PC-3 (cell line): Measurements from ENCODE around the gene TEKT3. TPM values are rescaled to one million over a fixed set of nuclear protein-coding genes. Genes with fewer than 3 reads are reported as not detected.

Source experiments
- ATAC-seq: fragments of 200-7000 bp; cut with Tn5 transposase; 2 replicates; pipeline ENCODE4 v1.9.1; 2020; ENCODE audit warnings: mild to moderate bottlenecking, moderate library complexity
- BruUV-seq: library from RNA; stranded (reverse); fragments of 400-500 nt; replicated peaks from 2 replicates; lab custom pipeline; 2021; lab: Mats Ljungman, UMichigan
- CTCF ChIA-PET: fragments of 300-600 bp; sonication (Branson Sonifier 250); formaldehyde crosslinking; loops from one replicate; lab custom pipeline; 2022; ENCODE audit warnings: antibody characterized with exemption; lab: Charles Lee
- POLR2A ChIA-PET: fragments of 300-600 bp; sonication (Branson Sonifier 250); formaldehyde crosslinking; loops from one replicate; lab custom pipeline; 2022; ENCODE audit warnings: antibody characterized with exemption; ENCODE audit not compliant: unreplicated experiment; lab: Charles Lee
- DNase-seq: peaks from one replicate; pipeline ENCODE4 v3.0.0-alpha.2; 2015
- H2AFZ ChIP-seq: fragments of 300-600 bp; sonication (generic); 2 replicates; pipeline ENCODE4 v1.6.0; 2016; ENCODE audit warnings: antibody characterized with exemption, low read length
- H3F3A ChIP-seq: fragments of 300-600 bp; sonication (generic); one replicate; pipeline ENCODE4 v1.6.0; 2017; ENCODE audit warnings: antibody characterized with exemption, low read length, control low read depth, mild to moderate bottlenecking; ENCODE audit not compliant: unreplicated experiment
- H3K27ac ChIP-seq: fragments of 300-600 bp; sonication (generic); 2 replicates; pipeline ENCODE4 v1.5.1; 2016; ENCODE audit warnings: mild to moderate bottlenecking, low read length
- H3K27me3 ChIP-seq: fragments of 300-600 bp; sonication (generic); 2 replicates; pipeline ENCODE4 v1.6.1; 2016; ENCODE audit warnings: low read length, mixed read lengths
- H3K36me3 ChIP-seq: fragments of 300-600 bp; sonication (generic); 2 replicates; pipeline ENCODE4 v1.6.1; 2016; ENCODE audit warnings: low read depth, mixed run types, low read length, mixed read lengths
- H3K4me1 ChIP-seq: fragments of 300-600 bp; sonication (generic); 2 replicates; pipeline ENCODE4 v1.5.1; 2016; ENCODE audit warnings: low read length; ENCODE audit not compliant: insufficient read depth
- H3K4me2 ChIP-seq: fragments of 300-600 bp; sonication (generic); 2 replicates; pipeline ENCODE4 v1.6.0; 2016; ENCODE audit warnings: low read length
- H3K4me3 ChIP-seq: fragments of 300-600 bp; sonication (generic); 2 replicates; pipeline ENCODE4 v1.5.1; 2016; ENCODE audit warnings: mild to moderate bottlenecking, low read length, mixed read lengths
- H3K79me2 ChIP-seq: fragments of 300-600 bp; sonication (generic); 2 replicates; pipeline ENCODE4 v1.6.1; 2017; ENCODE audit warnings: low read length, mixed read lengths
- H3K9ac ChIP-seq: fragments of 300-600 bp; sonication (generic); 2 replicates; pipeline ENCODE4 v1.6.0; 2016; ENCODE audit warnings: mild to moderate bottlenecking, low read length
- H3K9me2 ChIP-seq: fragments of 300-600 bp; sonication (generic); replicated peaks from 2 replicates; pipeline ENCODE4 v1.6.1; 2016; ENCODE audit warnings: mixed run types, low read length, mixed read lengths
- H3K9me3 ChIP-seq: fragments of 300-600 bp; sonication (generic); 2 replicates; pipeline ENCODE4 v1.6.1; 2016; ENCODE audit warnings: low read length, mixed read lengths
- H4K20me1 ChIP-seq: fragments of 300-600 bp; sonication (generic); 2 replicates; pipeline ENCODE4 v1.6.1; 2016; ENCODE audit warnings: low read length, mixed read lengths
- CTCF ChIP-seq: fragments of 300-600 bp; sonication (generic); conservative IDR thresholded peaks from 2 replicates; pipeline ENCODE4 v1.5.1; 2017; ENCODE audit warnings: antibody characterized with exemption, low read depth, mild to moderate bottlenecking, low read length
- EZH2 ChIP-seq: fragments of 300-600 bp; sonication (generic); IDR thresholded peaks from one replicate; pipeline ENCODE4 v1.6.1; 2017; ENCODE audit warnings: antibody characterized with exemption, mild to moderate bottlenecking, low read length; ENCODE audit not compliant: unreplicated experiment
- EZH2phosphoT487 ChIP-seq: fragments of 300-600 bp; sonication (generic); IDR thresholded peaks from 2 replicates; pipeline ENCODE4 v1.6.1; 2018; ENCODE audit warnings: mild to moderate bottlenecking, antibody characterized with exemption, low read length, borderline replicate concordance
- intact Hi-C: fragments of 100-400 bp; cut with micrococcal nuclease; formaldehyde crosslinking; loops from 2 replicates; pipeline ENCODE4 v1.9.0; 2023
- total RNA-seq: library from RNA; depleted of rRNA; stranded (reverse); fragments of >200 nt; gene quantifications from 2 replicates; pipeline ENCODE4 v1.2.3, GENCODE V29; 2014

The TEKT3 gene
- total RNA-seq, 1 experiment from 2014 or later = not detected

GRCh38 chr17:15309236-15309635 lies 32.2 kb downstream of the TEKT3 start:
- H4K20me1 ChIP-seq = no peaks in the 10 kb centered on the region
- H3K4me2 ChIP-seq = no peak overlapping the region
- BruUV-seq = no TSS peak
- no peaks in the 10 kb centered on the region for H3K36me3 ChIP-seq
- no peaks in the 10 kb centered on the region for H3F3A ChIP-seq
- ChIA-PET CTCF (no interaction called here), POLR2A (no interaction called here)
- no peaks in the 10 kb centered on the region for H3K79me2 ChIP-seq
- H3K27ac ChIP-seq = no peak overlapping the region
- no peaks in the 10 kb centered on the region for H3K27me3 ChIP-seq
- H3K9ac ChIP-seq = no peak overlapping the region
- H2AFZ ChIP-seq = no peak overlapping the region
- peaks cover 8% of the 10 kb centered on the region for H3K4me1 ChIP-seq
- DNase-seq (no peak), ATAC-seq (no peak)
- H3K9me3 ChIP-seq = no peaks in the 10 kb centered on the region
- no peak for TF ChIP-seq CTCF
- TF ChIP-seq EZH2 = no peak
- TF ChIP-seq EZH2phosphoT487 = no peak
- peaks cover 3% of the 10 kb centered on the region; the same call in 1 of the 2 replicates for H3K9me2 ChIP-seq
- H3K4me3 ChIP-seq = no peak overlapping the region
- intact Hi-C loops = no loop called here

GRCh38 chr17:15308758-15309157 lies 32.6 kb downstream of the TEKT3 start:
- no peak overlapping the region for H3K27ac ChIP-seq
- no peaks in the 10 kb centered on the region for H4K20me1 ChIP-seq
- no peak overlapping the region for H3K9ac ChIP-seq
- H3K9me2 ChIP-seq = peaks cover 3% of the 10 kb centered on the region; the same call in 1 of the 2 replicates
- ATAC-seq = no peak
- no peaks in the 10 kb centered on the region for H3K27me3 ChIP-seq
- no peak overlapping the region for H3K4me2 ChIP-seq
- no peak overlapping the region for H2AFZ ChIP-seq
- POLR2A ChIA-PET = no interaction called here
- peaks cover 10% of the 10 kb centered on the region for H3K4me1 ChIP-seq
- H3K9me3 ChIP-seq = no peaks in the 10 kb centered on the region
- CTCF ChIA-PET = no interaction called here
- DNase-seq = no peak
- no peak for TF ChIP-seq EZH2phosphoT487
- no peak for TF ChIP-seq CTCF
- no peak for TF ChIP-seq EZH2
- H3K4me3 ChIP-seq = no peak overlapping the region
- no peaks in the 10 kb centered on the region for H3F3A ChIP-seq
- intact Hi-C loops = no loop called here
- BruUV-seq = no TSS peak
- H3K79me2 ChIP-seq = no peaks in the 10 kb centered on the region
- no peaks in the 10 kb centered on the region for H3K36me3 ChIP-seq

GRCh38 chr17:15307710-15308111 lies 33.7 kb downstream of the TEKT3 start:
- H3K4me2 ChIP-seq = no peak overlapping the region
- CTCF ChIA-PET = no interaction called here

More at GRCh38 chr17:15307710-15308111, 33.7 kb downstream of the TEKT3 start:
- TF ChIP-seq EZH2 = no peak
- TF ChIP-seq CTCF = no peak
- no peak for TF ChIP-seq EZH2phosphoT487
- Histone ChIP-seq H3K9ac (no peak overlapping the region), H3K4me1 (peaks cover 21% of the 10 kb centered on the region), H3K9me2 (peaks cover 3% of the 10 kb centered on the region; the same call in 1 of the 2 replicates), H3F3A (no peaks in the 10 kb centered on the region), H3K27me3 (no peaks in the 10 kb centered on the region), H3K4me3 (no peak overlapping the region), H3K79me2 (no peaks in the 10 kb centered on the region), H2AFZ (no peak overlapping the region), H4K20me1 (no peaks in the 10 kb centered on the region), H3K36me3 (no peaks in the 10 kb centered on the region), H3K27ac (no peak overlapping the region), H3K9me3 (no peaks in the 10 kb centered on the region)
- no peak for ATAC-seq
- intact Hi-C loops = no loop called here
- DNase-seq = no peak
- no TSS peak for BruUV-seq
- POLR2A ChIA-PET = no interaction called here
